Measurements from ENCODE around the gene PDZD7. TPM values are rescaled to one million over a fixed set of nuclear protein-coding genes. Genes with fewer than 3 reads are reported as not detected.

The PDZD7 gene
- total and polyA plus RNA-seq, 2 of the 8 experiments (the other 6 are each of a cell fraction or from before 2014, with no cell fraction given) = 0.88 to 1.6 TPM

GRCh38 chr10:101014966-101015581, 15.9 kb downstream of the PDZD7 start (continued):
- TF ChIP-seq SIX5 (IDR thresholded peaks at IDR 0.05; ENCODE audit: low read depth, low read length) = no peak
- TF ChIP-seq, protein P1, sequence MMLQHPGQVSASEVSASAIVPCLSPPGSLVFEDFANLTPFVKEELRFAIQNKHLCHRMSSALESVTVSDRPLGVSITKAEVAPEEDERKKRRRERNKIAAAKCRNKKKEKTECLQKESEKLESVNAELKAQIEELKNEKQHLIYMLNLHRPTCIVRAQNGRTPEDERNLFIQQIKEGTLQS (IDR thresholded peaks at IDR 0.05; ENCODE audit: insufficient read depth, low read depth, low read length) = no peak
- no peak for TF ChIP-seq ASH2L (IDR thresholded peaks at IDR 0.05; ENCODE audit: low read length)
- no peak for TF ChIP-seq CTBP2 (IDR thresholded peaks at IDR 0.05; ENCODE audit: borderline replicate concordance, insufficient read depth, insufficient read length, low read length)

Data from H1 (cell line).